ENCODE results near the gene PNMA6E. TPM values are rescaled to one million over a fixed set of nuclear protein-coding genes. Genes with fewer than 3 reads are reported as not detected.

The PNMA6E gene
- total and polyA plus RNA-seq, 4 donors = 0.08 TPM; not detected in 3

Small RNA genes within 50 kb of the gene (small RNA-seq; reads per million reads assigned to genes)
- gene AC152007.1 (ENCODE audit: low replicate concordance) (not detected), gene RN7SL667P (ENCODE audit: low replicate concordance) (not detected)

Other genes starting within 250 kb of the PNMA6E start
- gene MAGEA1, start 222.1 kb downstream of the PNMA6E start, total RNA-seq = not detected
- gene MAGEA1, start 222.1 kb downstream of the PNMA6E start, polyA plus RNA-seq = not detected
- gene PNMA6F, start 79.6 kb downstream of the PNMA6E start, total RNA-seq = not detected
- not detected for gene PNMA6F, start 79.6 kb downstream of the PNMA6E start, polyA plus RNA-seq
- 10 to 100 TPM in 1 of 2 donors, 1 to 10 TPM in 1; 9.7 to 11.5 TPM for gene ZNF275, start 67.2 kb downstream of the PNMA6E start, total RNA-seq
- gene ZNF275, start 67.2 kb downstream of the PNMA6E start, polyA plus RNA-seq = 1 to 10 TPM; 2.7 to 3.6 TPM
- 1 to 10 TPM; 1.5 to 3.6 TPM for gene ZFP92, start 10.1 kb upstream of the PNMA6E start, total RNA-seq
- gene ZFP92, start 10.1 kb upstream of the PNMA6E start, polyA plus RNA-seq = 1 to 10 TPM in 1 of 2 donors, under 1 TPM in 1; 0.69 to 1.5 TPM
- 1 to 10 TPM in 1 of 2 donors, under 1 TPM in 1; 0.65 to 1.2 TPM for gene TREX2, start 44.7 kb upstream of the PNMA6E start, total RNA-seq
- under 1 TPM; 0.61 to 0.63 TPM for gene TREX2, start 44.7 kb upstream of the PNMA6E start, polyA plus RNA-seq
- 10 to 100 TPM; 11.3 to 31.6 TPM for gene HAUS7, start 69.2 kb upstream of the PNMA6E start, total RNA-seq
- 10 to 100 TPM; 24.4 to 42.9 TPM for gene HAUS7, start 69.2 kb upstream of the PNMA6E start, polyA plus RNA-seq
- 100 to 1,000 TPM in 1 of 2 donors, 10 to 100 TPM in 1; 77.9 to 161 TPM for gene BGN, start 93.6 kb upstream of the PNMA6E start, total RNA-seq
- 100 to 1,000 TPM; 104 to 148 TPM for gene BGN, start 93.6 kb upstream of the PNMA6E start, polyA plus RNA-seq
- under 1 TPM; 0.21 to 0.54 TPM for gene ATP2B3, start 116.3 kb upstream of the PNMA6E start, total RNA-seq
- not detected for gene ATP2B3, start 116.3 kb upstream of the PNMA6E start, polyA plus RNA-seq
- gene CCNQ, start 197.8 kb upstream of the PNMA6E start, total RNA-seq = 10 to 100 TPM; 14.2 to 20.2 TPM
- 10 to 100 TPM; 29.6 to 46.4 TPM for gene CCNQ, start 197.8 kb upstream of the PNMA6E start, polyA plus RNA-seq
- gene DUSP9, start 245.9 kb upstream of the PNMA6E start, total RNA-seq = under 1 TPM; 0.28 to 0.55 TPM
- under 1 TPM; 0.10 to 0.17 TPM for gene DUSP9, start 245.9 kb upstream of the PNMA6E start, polyA plus RNA-seq